ENCODE data around the gene TAC4. TPM values are rescaled to one million over a fixed set of nuclear protein-coding genes. Genes with fewer than 3 reads are reported as not detected.
"Not testable (repeated sequence)": the region's sequence is repeated elsewhere in the genome, so short reads cannot be mapped to it uniquely, and the experiment has no call there.

Gene TAC4
- total and polyA plus RNA-seq, 8 donors, result 0.54 to 1.1 (median 0.70) TPM; not detected in 2

GRCh38 chr17:49832840-49833599 is 14.8 kb downstream of the TAC4 start:
- ATAC-seq (no peak), DNase-seq (no peak)
- peaks cover 0 to 45% of the 10 kb centered on the region in 2 donors for H3K36me3 ChIP-seq
- H3K27me3 ChIP-seq, result no peaks in the 10 kb centered on the region
- peak overlapping the region in 1 of 2 donors; percentile 15 for H3K27ac ChIP-seq
- intact Hi-C loops (cut with DNase I), result no loop called here
- peaks cover 14 to 37% of the 10 kb centered on the region in 2 donors for H3K4me1 ChIP-seq
- H3K4me3 ChIP-seq, result no peak overlapping the region
- no peak for TF ChIP-seq CTCF (IDR thresholded peaks at IDR 0.05)
- H3K9me3 ChIP-seq, result no peaks in the 10 kb centered on the region

DNA sequence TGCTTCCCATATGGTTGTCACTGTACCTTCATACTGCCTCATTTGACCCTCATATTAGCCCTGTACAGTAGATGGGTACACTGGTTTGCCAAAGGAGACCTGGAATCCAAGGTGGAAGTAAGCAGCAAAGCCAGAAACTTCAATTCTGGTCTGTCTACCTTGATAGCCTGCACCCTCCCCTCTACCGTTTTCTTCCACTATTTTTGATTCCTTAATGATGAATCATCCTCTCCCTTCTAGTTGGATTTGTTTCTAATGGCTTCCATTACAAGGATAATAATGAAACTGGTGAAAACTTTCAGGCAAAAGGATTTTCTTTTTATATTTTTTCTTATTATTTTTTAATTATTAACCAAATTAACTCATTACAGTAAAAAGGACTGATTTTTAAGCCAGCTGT is 17.3 kb downstream of the TAC4 start:
- ATAC-seq (peak; percentile 17), DNase-seq (no peak)
- Histone ChIP-seq H3K27ac (peak overlapping the region in 1 of 2 donors; percentile 18), H3K9me3 (no peaks in the 10 kb centered on the region), H3K4me1 (peaks cover under 1 to 20% of the 10 kb centered on the region in 2 donors), H3K36me3 (peaks cover 0 to 69% of the 10 kb centered on the region in 2 donors), H3K4me3 (no peak overlapping the region), H3K27me3 (no peaks in the 10 kb centered on the region)
- TF ChIP-seq CTCF (IDR thresholded peaks at IDR 0.05), result no peak
- intact Hi-C loops (cut with DNase I), result no loop called here

GRCh38 chr17:49829026-49829425 is 18.8 kb downstream of the TAC4 start:
- no peaks in the 10 kb centered on the region for H3K27me3 ChIP-seq
- DNase-seq, result no peak
- intact Hi-C loops (cut with DNase I), result no loop called here
- H3K36me3 ChIP-seq, result peaks cover 0 to 75% of the 10 kb centered on the region in 2 donors
- TF ChIP-seq CTCF (IDR thresholded peaks at IDR 0.05), result no peak
- ATAC-seq, result no peak
- H3K4me3 ChIP-seq, result no peak overlapping the region
- peaks cover 0 to 11% of the 10 kb centered on the region in 2 donors for H3K4me1 ChIP-seq
- H3K9me3 ChIP-seq, result no peaks in the 10 kb centered on the region
- peak overlapping the region in 1 of 2 donors; percentile 61 for H3K27ac ChIP-seq

DNA sequence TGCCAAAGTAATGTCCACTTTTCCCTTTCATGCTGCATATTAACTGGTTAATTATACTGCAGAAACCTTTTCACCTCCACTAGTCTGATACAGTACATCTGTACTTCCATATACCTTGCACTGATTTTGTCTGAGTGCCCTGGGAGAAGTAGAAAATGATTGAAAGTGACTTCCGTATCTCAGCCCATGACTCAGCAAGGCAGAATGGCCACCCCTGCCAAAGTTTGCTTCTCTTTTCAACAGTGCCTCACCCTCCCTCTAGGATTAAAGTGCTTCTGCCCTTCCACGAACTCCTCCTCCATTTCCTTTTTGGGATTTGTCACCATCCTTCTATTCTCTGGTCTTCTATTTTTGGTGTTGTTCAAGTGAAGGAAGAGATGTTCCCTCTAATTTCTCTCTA is 19.5 kb downstream of the TAC4 start:
- Histone ChIP-seq H3K4me1 (peaks cover 0 to 11% of the 10 kb centered on the region in 2 donors), H3K27ac (peak overlapping the region in 1 of 2 donors; percentile 61), H3K36me3 (peaks cover 0 to 76% of the 10 kb centered on the region in 2 donors)
- intact Hi-C loops (cut with DNase I); H3K4me3 ChIP-seq; H3K27me3 ChIP-seq; H3K9me3 ChIP-seq; DNase-seq: not testable (repeated sequence)
- peak; percentile 64 for ATAC-seq

DNA sequence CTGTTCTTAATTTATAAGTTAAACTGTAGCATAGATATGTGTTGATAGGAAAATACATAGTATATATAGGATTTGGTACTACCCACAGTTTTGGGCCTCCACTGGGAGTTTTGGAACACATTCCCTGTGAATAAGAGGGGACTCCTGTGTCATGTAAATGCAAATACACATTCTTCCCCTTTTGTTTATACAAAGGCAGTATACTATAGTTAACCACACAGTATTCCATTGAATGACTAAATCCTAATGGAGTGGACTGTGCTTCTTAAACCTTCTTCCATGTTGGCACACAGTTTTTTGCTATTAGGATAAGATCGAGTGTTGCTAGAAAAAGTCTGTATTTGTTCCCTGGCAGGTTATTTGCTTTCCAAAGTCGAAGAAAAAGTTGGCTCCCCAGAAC is 22.2 kb downstream of the TAC4 start:
- intact Hi-C loops (cut with DNase I), result no loop called here
- H3K27me3 ChIP-seq, result no peaks in the 10 kb centered on the region
- ATAC-seq, result no peak
- H3K4me1 ChIP-seq, result peaks cover 0 to 33% of the 10 kb centered on the region in 2 donors
- H3K27ac ChIP-seq, result no peak overlapping the region
- H3K4me3 ChIP-seq, result no peak overlapping the region
- H3K36me3 ChIP-seq, result peaks cover 0 to 98% of the 10 kb centered on the region in 2 donors
- H3K9me3 ChIP-seq, result no peaks in the 10 kb centered on the region
- no peak for DNase-seq
- TF ChIP-seq CTCF (IDR thresholded peaks at IDR 0.05), result no peak

All from left lung (tissue), 10 donors.